HepG2 (cell line): ENCODE data around the gene SLC29A2. TPM values are rescaled to one million over a fixed set of nuclear protein-coding genes. Genes with fewer than 3 reads are reported as not detected.

ENCODE experiments used
- ADNP ChIP-seq: sonication (generic); formaldehyde crosslinking; IDR thresholded peaks from 2 replicates; pipeline ENCODE4 v1.4.0; 2020; ENCODE audit warnings: missing genetic modification reagents
- ATF7 ChIP-seq, 2 experiments: fragments of 450-650 bp in 1 of 2; sonication (generic) in 1 of 2; formaldehyde crosslinking in 1 of 2; IDR thresholded peaks; 2 replicates each; pipeline versions ENCODE4 v1.4.0 to v1.6.1; 2016 to 2020; ENCODE audit warnings: antibody characterized with exemption in 1 of 2, mild to moderate bottlenecking in 1 of 2, missing genetic modification reagents in 1 of 2
- FOSL1 ChIP-seq: sonication (generic); formaldehyde crosslinking; IDR thresholded peaks from 2 replicates; pipeline ENCODE4 v1.9.0; 2021; ENCODE audit warnings: missing genetic modification reagents, borderline replicate concordance
- HMG20B ChIP-seq: conservative IDR thresholded peaks from 2 replicates; pipeline ENCODE4 v1.6.1; 2016; ENCODE audit warnings: missing genetic modification reagents, missing compliant biosample characterization
- IKZF1 ChIP-seq: fragments of 450-650 bp; IDR thresholded peaks from 2 replicates; pipeline ENCODE4 v1.7.1; 2016
- KLF12 ChIP-seq: sonication (generic); formaldehyde crosslinking; IDR thresholded peaks from 2 replicates; pipeline ENCODE4 v1.4.0; 2020; ENCODE audit warnings: missing genetic modification reagents, borderline replicate concordance
- KLF15 ChIP-seq: sonication (generic); formaldehyde crosslinking; IDR thresholded peaks from 2 replicates; pipeline ENCODE4 v1.8.1; 2023; ENCODE audit warnings: borderline replicate concordance, mild to moderate bottlenecking, inconsistent platforms, missing genetic modification reagents, mixed read lengths
- NBN ChIP-seq: fragments of 450-650 bp; conservative IDR thresholded peaks from 2 replicates; pipeline ENCODE4 v1.6.1; 2017
- PBX2 ChIP-seq: IDR thresholded peaks from 2 replicates; pipeline ENCODE4 v1.6.1; 2016; ENCODE audit warnings: control low read depth
- PTBP1 ChIP-seq: fragments of 200-400 bp; formaldehyde crosslinking; IDR thresholded peaks from 2 replicates; pipeline ENCODE4 v1.6.1; 2018; ENCODE audit warnings: low read length, low read depth; ENCODE audit not compliant: poor library complexity, severe bottlenecking
- SP140L ChIP-seq: sonication (generic); formaldehyde crosslinking; IDR thresholded peaks from 2 replicates; pipeline ENCODE4 v1.4.0; 2020; ENCODE audit warnings: missing genetic modification reagents, borderline replicate concordance
- THAP7 ChIP-seq: sonication (generic); formaldehyde crosslinking; IDR thresholded peaks from 2 replicates; pipeline ENCODE4 v1.8.1; 2023; ENCODE audit warnings: mild to moderate bottlenecking, missing genetic modification reagents
- TOPORS ChIP-seq: sonication (generic); formaldehyde crosslinking; IDR thresholded peaks from 2 replicates; pipeline ENCODE4 v1.8.0; 2023; ENCODE audit warnings: mild to moderate bottlenecking, missing genetic modification reagents
- UBTF ChIP-seq: sonication (generic); formaldehyde crosslinking; IDR thresholded peaks from 2 replicates; pipeline ENCODE4 v1.4.0; 2020; ENCODE audit warnings: mild to moderate bottlenecking, missing genetic modification reagents
- XRCC5 ChIP-seq: fragments of 200-400 bp; formaldehyde crosslinking; optimal IDR thresholded peaks from 2 replicates; pipeline ENCODE3; 2017; ENCODE audit warnings: mild to moderate bottlenecking, low read length
- ZBTB37 ChIP-seq: sonication (generic); formaldehyde crosslinking; IDR thresholded peaks from 2 replicates; pipeline ENCODE4 v1.4.0; 2020; ENCODE audit warnings: mild to moderate bottlenecking, missing genetic modification reagents
- ZFP36L2 ChIP-seq: sonication (generic); formaldehyde crosslinking; IDR thresholded peaks from 2 replicates; pipeline ENCODE4 v1.4.0; 2020; ENCODE audit warnings: missing genetic modification reagents
- ZNF329 ChIP-seq: sonication (generic); formaldehyde crosslinking; IDR thresholded peaks from 2 replicates; pipeline ENCODE4 v1.9.0; 2021; ENCODE audit warnings: low read depth, mild to moderate bottlenecking, missing genetic modification reagents
- ZNF678 ChIP-seq: sonication (generic); formaldehyde crosslinking; IDR thresholded peaks from 2 replicates; pipeline ENCODE4 v1.4.0; 2020; ENCODE audit warnings: mild to moderate bottlenecking, missing genetic modification reagents
- ZNF691 ChIP-seq: sonication (generic); formaldehyde crosslinking; IDR thresholded peaks from 2 replicates; pipeline ENCODE4 v1.4.0; 2020; ENCODE audit warnings: missing genetic modification reagents, low read depth, mild to moderate bottlenecking, borderline replicate concordance
- ZNF724P ChIP-seq: sonication (generic); formaldehyde crosslinking; IDR thresholded peaks from 2 replicates; pipeline ENCODE4 v1.8.0; 2022; ENCODE audit warnings: missing genetic modification reagents, borderline replicate concordance
- ZNF781 ChIP-seq: sonication (generic); formaldehyde crosslinking; IDR thresholded peaks from 2 replicates; pipeline ENCODE4 v1.5.1; 2020; ENCODE audit warnings: borderline replicate concordance, mild to moderate bottlenecking, missing genetic modification reagents; ENCODE audit errors: not compliant biosample characterization
- ZNF816 ChIP-seq: sonication (generic); formaldehyde crosslinking; IDR thresholded peaks from 2 replicates; pipeline ENCODE4 v1.8.0; 2022; ENCODE audit warnings: missing genetic modification reagents, mild to moderate bottlenecking, borderline replicate concordance
- polyA plus RNA-seq, 8 experiments: library from polyadenylated mRNA; depleted of rRNA in 3 of 8; stranded (reverse) in 7 of 8; unstranded in 1 of 8; fragments of >200 nt; fragmentation: Illumina TruSeq in 4 of 8; extraction: Trizol in 4 of 8; gene quantifications; 2 replicates each; pipeline versions ENCODE4 v1.2.1 to v1.2.3, GENCODE V29; 2011 to 2016; ENCODE audit warnings: low read depth in 4 of 8, missing spikeins in 1 of 8, mixed read lengths in 1 of 8; ENCODE audit not compliant: insufficient read depth in 1 of 8
- total RNA-seq, 5 experiments: library from RNA; depleted of rRNA; stranded (reverse); fragments of >200 nt; fragmentation: Illumina TruSeq; extraction: Trizol; gene quantifications; 2 replicates each; pipeline ENCODE4 v1.2.3, GENCODE V29; 2016; ENCODE audit warnings: low read depth in 1 of 5

Gene SLC29A2
- total and polyA plus RNA-seq, 2 of the 13 experiments (the other 11 are each of a cell fraction or from before 2014, with no cell fraction given): 0.63 to 0.66 TPM

- TF ChIP-seq TOPORS (CRISPR knock-in tag) (no peak), PTBP1 (no peak), XRCC5 (peak; percentile 38), ZNF781 (CRISPR knock-in tag) (peak; percentile 73), IKZF1 (no peak), SP140L (no peak; the same call in 1 of the 2 replicates), PBX2 (CRISPR knock-in tag) (no peak), ZNF816 (CRISPR knock-in tag) (no peak), ZNF691 (CRISPR knock-in tag) (no peak), THAP7 (CRISPR knock-in tag) (no peak), ADNP (no peak), UBTF (CRISPR knock-in tag) (no peak), KLF15 (CRISPR knock-in tag) (no peak), FOSL1 (CRISPR knock-in tag) (0 out of 2 replicates have a peak, but pooled peaks have one; percentile 6), ZNF329 (0 out of 2 replicates have a peak, but pooled peaks have one; percentile 67), ZFP36L2 (CRISPR knock-in tag) (peak; percentile 93; the same call in 1 of the 2 replicates), HMG20B (0 out of 2 replicates have a peak, but pooled peaks have one; percentile 49), ZNF678 (CRISPR knock-in tag) (no peak), ATF7 (IDR thresholded peaks at IDR 0.05) (no peak), ATF7 (CRISPR knock-in tag; IDR thresholded peaks at IDR 0.05) (no peak), ZNF724P (CRISPR knock-in tag) (no peak), ZBTB37 (CRISPR knock-in tag) (no peak), NBN (no peak), KLF12 (CRISPR knock-in tag) (peak; percentile 73; the same call in 1 of the 2 replicates)
Observed at GRCh38 chr11:66418168-66418985, 46.8 kb upstream of the SLC29A2 start (continued).
